Measurements from ENCODE around the gene SPTLC1. TPM values are rescaled to one million over a fixed set of nuclear protein-coding genes. Genes with fewer than 3 reads are reported as not detected.

SPTLC1 gene
- total RNA-seq: 126 and 137 TPM in 2 replicates

GRCh38 chr9:92115071-92115858, at the start of gene SPTLC1:
Gene SPTLC1, minus strand, starts transcription at chr9:92115413. Its CDS starts 43 bp downstream, at chr9:92115370.

Small RNA genes within 50 kb of the gene (small RNA-seq; reads per million reads assigned to genes)
- gene MTATP6P29: not detected
- not detected for gene MTND4LP7

Other genes starting within 250 kb of the SPTLC1 start
- gene ROR2, start 165.2 kb downstream of the SPTLC1 start, total RNA-seq: 7.7 and 9.7 TPM in 2 replicates
- 329 and 370 TPM in 2 replicates for gene IARS1, start 178.3 kb upstream of the SPTLC1 start, total RNA-seq
- gene NOL8, start 209.9 kb upstream of the SPTLC1 start, total RNA-seq: 41.4 and 44.0 TPM in 2 replicates
- gene CENPP, start 210.5 kb upstream of the SPTLC1 start, total RNA-seq: 10.8 and 11.2 TPM in 2 replicates